GM12872 (cell line): Measurements from ENCODE around the gene KRTAP20-4.

Experiments
- CTCF ChIP-seq: IDR thresholded peaks from 3 replicates; pipeline ENCODE4 v1.5.1; 2011; ENCODE audit warnings: low read depth, mild to moderate bottlenecking, low read length, moderate library complexity; ENCODE audit not compliant: insufficient read depth

Gene KRTAP20-4

GRCh38 chr21:30646904-30647414 lies 26.5 kb downstream of the KRTAP20-4 start:
- TF ChIP-seq CTCF = no peak

- no peak for TF ChIP-seq CTCF
Measured at GRCh38 chr21:30652891-30653290, 32.5 kb downstream of the KRTAP20-4 start.

GRCh38 chr21:30668776-30669175 lies 48.3 kb downstream of the KRTAP20-4 start:
- TF ChIP-seq CTCF = no peak
